Measurements from ENCODE around the gene DNAH7. TPM values are rescaled to one million over a fixed set of nuclear protein-coding genes. Genes with fewer than 3 reads are reported as not detected.

Gene DNAH7
- total and polyA plus RNA-seq, 2 donors (not counting 3 experiments of a cell fraction or from before 2014, with no cell fraction given), result 0.15 to 0.24 TPM

DNA sequence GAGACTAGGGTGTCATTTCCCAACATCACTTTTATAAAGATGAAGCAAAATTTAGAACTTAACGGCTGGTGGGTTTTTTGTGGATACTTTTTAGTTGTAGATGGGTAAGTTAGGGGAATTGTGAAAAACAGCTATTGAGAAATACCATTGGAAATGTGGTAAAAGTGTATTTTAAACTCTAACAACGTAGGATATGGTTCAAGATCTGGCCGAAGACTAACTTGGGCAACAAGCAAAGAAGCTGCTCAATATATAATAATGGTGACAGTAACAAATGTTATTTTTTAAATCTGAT is 1.6 kb downstream of the DNAH7 start:
- intact Hi-C loops (cut with micrococcal nuclease) (loop anchor here (1.0 to 10.0 kb wide), 5 partner anchors 406 to 1382 kb away; no protein-coding TSS in a partner anchor), dilution Hi-C loops (cut with MboI; ENCODE audit: extremely low pct_ligation_motif_present, low sequenced_read_pairs) (no loop called here)
- Histone ChIP-seq H3K4me2 (ENCODE audit: insufficient read depth, low read length) (no peak overlapping the region), H3K36me3 (ENCODE audit: control insufficient read depth in 2 of 2, extremely low read depth in 1 of 2, insufficient read depth in 2 of 2, low read length in 2 of 2) (no peaks in the 10 kb centered on the region), H3K9me3 (replicated peaks; ENCODE audit: control insufficient read depth, insufficient read depth, low read length) (no peaks in the 10 kb centered on the region), H3K4me1 (ENCODE audit: control insufficient read depth, extremely low read depth, insufficient read depth, low read length) (peaks cover 5% of the 10 kb centered on the region), H3K4me3 (replicated peaks in 1 of 3; ENCODE audit: insufficient read depth in 1 of 3, low read depth in 1 of 3, low read length in 3 of 3) (no peak overlapping the region), H3K27me3 (ENCODE audit: control insufficient read depth in 2 of 2, insufficient read depth in 2 of 2, low read length in 2 of 2) (peaks cover 12 to 34% of the 10 kb centered on the region in 2 experiments), H3K27ac (ENCODE audit: insufficient read depth, low read depth, low read length) (no peak overlapping the region), H4K20me1 (replicated peaks; ENCODE audit: control insufficient read depth, extremely low read depth, insufficient read depth, low read length) (no peaks in the 10 kb centered on the region), H2AFZ (ENCODE audit: low read depth, low read length) (no peak overlapping the region), H3K9me1 (replicated peaks; ENCODE audit: control insufficient read depth, extremely low read depth, insufficient read depth, low read length) (no peaks in the 10 kb centered on the region), H3K9ac (replicated peaks; ENCODE audit: extremely low read depth, insufficient read depth, low read length) (no peak overlapping the region), H3K79me2 (ENCODE audit: control insufficient read depth, insufficient read depth, low read length) (no peaks in the 10 kb centered on the region)
- POLR2A ChIA-PET, result no interaction called here
- BruUV-seq (replicated peaks), result no TSS peak
- FAIRE-seq (no peak), DNase-seq (ENCODE audit: low read depth, low spot score) (no peak)
- CTCF ChIA-PET, result interaction anchor here (1.0 to 3.6 kb wide), 17 partner anchors 9 to 1521 kb away, joined by 3 to 42 read pairs (median 7); partner anchors contain the start of gene SLC39A10
- TF ChIP-seq POLR2A (IDR thresholded peaks at IDR 0.05; ENCODE audit: low read depth, low read length) (no peak), GATA2 (IDR thresholded peaks at IDR 0.05; ENCODE audit: insufficient read depth, insufficient read length, low read depth, low read length) (no peak), FOS (IDR thresholded peaks at IDR 0.05; ENCODE audit: borderline replicate concordance, insufficient read depth, low read length) (no peak), EZH2 (IDR thresholded peaks at IDR 0.05; ENCODE audit: borderline replicate concordance, low read depth, low read length, severe bottlenecking) (no peak), MYC (IDR thresholded peaks at IDR 0.05; ENCODE audit: low read depth, low read length) (no peak), POLR2AphosphoS5 (IDR thresholded peaks at IDR 0.05; ENCODE audit: insufficient read depth, low read depth, low read length) (no peak), JUN (IDR thresholded peaks at IDR 0.05; ENCODE audit: borderline replicate concordance, insufficient read depth, insufficient read length, low read depth) (no peak)
- TF ChIP-seq, protein P1, sequence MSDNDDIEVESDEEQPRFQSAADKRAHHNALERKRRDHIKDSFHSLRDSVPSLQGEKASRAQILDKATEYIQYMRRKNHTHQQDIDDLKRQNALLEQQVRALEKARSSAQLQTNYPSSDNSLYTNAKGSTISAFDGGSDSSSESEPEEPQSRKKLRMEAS (IDR thresholded peaks at IDR 0.05; ENCODE audit: insufficient read depth, insufficient read length), result no peak
- TF ChIP-seq, protein P2, sequence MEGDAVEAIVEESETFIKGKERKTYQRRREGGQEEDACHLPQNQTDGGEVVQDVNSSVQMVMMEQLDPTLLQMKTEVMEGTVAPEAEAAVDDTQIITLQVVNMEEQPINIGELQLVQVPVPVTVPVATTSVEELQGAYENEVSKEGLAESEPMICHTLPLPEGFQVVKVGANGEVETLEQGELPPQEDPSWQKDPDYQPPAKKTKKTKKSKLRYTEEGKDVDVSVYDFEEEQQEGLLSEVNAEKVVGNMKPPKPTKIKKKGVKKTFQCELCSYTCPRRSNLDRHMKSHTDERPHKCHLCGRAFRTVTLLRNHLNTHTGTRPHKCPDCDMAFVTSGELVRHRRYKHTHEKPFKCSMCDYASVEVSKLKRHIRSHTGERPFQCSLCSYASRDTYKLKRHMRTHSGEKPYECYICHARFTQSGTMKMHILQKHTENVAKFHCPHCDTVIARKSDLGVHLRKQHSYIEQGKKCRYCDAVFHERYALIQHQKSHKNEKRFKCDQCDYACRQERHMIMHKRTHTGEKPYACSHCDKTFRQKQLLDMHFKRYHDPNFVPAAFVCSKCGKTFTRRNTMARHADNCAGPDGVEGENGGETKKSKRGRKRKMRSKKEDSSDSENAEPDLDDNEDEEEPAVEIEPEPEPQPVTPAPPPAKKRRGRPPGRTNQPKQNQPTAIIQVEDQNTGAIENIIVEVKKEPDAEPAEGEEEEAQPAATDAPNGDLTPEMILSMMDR (IDR thresholded peaks at IDR 0.05; ENCODE audit: extremely low read depth in 1 of 2, insufficient read depth in 1 of 2, low read depth in 1 of 2, low read length in 2 of 2), result no peak
